ENCODE results near the gene ABCG2. TPM values are rescaled to one million over a fixed set of nuclear protein-coding genes. Genes with fewer than 3 reads are reported as not detected.

Gene ABCG2
- total RNA-seq, 1 experiment from 2014 or later, result 0.44 TPM

- DNase-seq (ENCODE audit: low read depth, low spot score) (no peak), ATAC-seq (no peak)
- no peak overlapping the region for H3K4me2 ChIP-seq (ENCODE audit: low read length)
- intact Hi-C loops (cut with micrococcal nuclease), result no loop called here
- TF ChIP-seq JUND (IDR thresholded peaks at IDR 0.05), result no peak
- no peak for TF ChIP-seq SIN3A (IDR thresholded peaks at IDR 0.05; ENCODE audit: low read depth)
- no peak for TF ChIP-seq YY1 (IDR thresholded peaks at IDR 0.05; ENCODE audit: extremely low read depth, insufficient replicate concordance, low read depth, low read length)
- no peak for TF ChIP-seq EGR1 (IDR thresholded peaks at IDR 0.05; ENCODE audit: low read depth)
- TF ChIP-seq ZNF274 (IDR thresholded peaks at IDR 0.05; ENCODE audit: low read depth, low read length), result no peak
- no peak overlapping the region for H2AFZ ChIP-seq (ENCODE audit: low read depth, low read length, poor library complexity, severe bottlenecking)
- no peaks in the 10 kb centered on the region for H4K20me1 ChIP-seq (ENCODE audit: insufficient read depth)
- ChIA-PET POLR2A (no interaction called here), CTCF (no interaction called here), RAD21 (ENCODE audit: low non-redundant PET in 1 of 2, low total read pairs in 2 of 2, uncharacterized antibody in 2 of 2, unreplicated experiment in 2 of 2) (no interaction called here)
- H3K4me1 ChIP-seq (ENCODE audit: control insufficient read depth in 1 of 2, insufficient read depth in 2 of 2, low read length in 2 of 2), result peaks cover 0 to 19% of the 10 kb centered on the region in 2 experiments; a peak in 3 of 4 replicates
- H3K9me3 ChIP-seq (ENCODE audit: control insufficient read depth in 1 of 2, insufficient read depth in 1 of 2, low read depth in 1 of 2, low read length in 2 of 2), result no peaks in the 10 kb centered on the region
- H3K79me2 ChIP-seq (ENCODE audit: insufficient read depth, low read length), result no peaks in the 10 kb centered on the region
- H3K9me2 ChIP-seq (ENCODE audit: insufficient read depth), result no peaks in the 10 kb centered on the region
- H3K9ac ChIP-seq (ENCODE audit: low read length), result no peak overlapping the region
- H3K36me3 ChIP-seq (ENCODE audit: control insufficient read depth in 1 of 2, insufficient read depth in 2 of 2, low read length in 2 of 2), result no peaks in the 10 kb centered on the region
- no peak overlapping the region for H3K4me3 ChIP-seq (replicated peaks in 1 of 2; ENCODE audit: low read depth in 1 of 2, low read length in 2 of 2)
- no peak overlapping the region for H3K27ac ChIP-seq (ENCODE audit: low read depth, low read length)
- H3K27me3 ChIP-seq (ENCODE audit: insufficient read depth, low read length), result no peaks in the 10 kb centered on the region
- no TSS peak for BruUV-seq (replicated peaks)
Measured at GRCh38 chr4:88163336-88163735, 4.9 kb upstream of the ABCG2 start.

- H3K36me3 ChIP-seq (ENCODE audit: control insufficient read depth in 1 of 2, insufficient read depth in 2 of 2, low read length in 2 of 2), result no peaks in the 10 kb centered on the region
- no peaks in the 10 kb centered on the region for H3K79me2 ChIP-seq (ENCODE audit: insufficient read depth, low read length)
- intact Hi-C loops (cut with micrococcal nuclease), result no loop called here
- DNase-seq (ENCODE audit: low read depth, low spot score) (no peak), ATAC-seq (no peak)
- no peak overlapping the region for H3K27ac ChIP-seq (ENCODE audit: low read depth, low read length)
- H2AFZ ChIP-seq (ENCODE audit: low read depth, low read length, poor library complexity, severe bottlenecking), result no peak overlapping the region
- no peaks in the 10 kb centered on the region for H3K9me2 ChIP-seq (ENCODE audit: insufficient read depth)
- ChIA-PET CTCF (no interaction called here), RAD21 (ENCODE audit: low non-redundant PET in 1 of 2, low total read pairs in 2 of 2, uncharacterized antibody in 2 of 2, unreplicated experiment in 2 of 2) (no interaction called here), POLR2A (no interaction called here)
- no peaks in the 10 kb centered on the region for H3K9me3 ChIP-seq (ENCODE audit: control insufficient read depth in 1 of 2, insufficient read depth in 1 of 2, low read depth in 1 of 2, low read length in 2 of 2)
- peak overlapping the region; percentile 15; the same call in 1 of the 2 replicates for H3K4me2 ChIP-seq (ENCODE audit: low read length)
- H4K20me1 ChIP-seq (ENCODE audit: insufficient read depth), result no peaks in the 10 kb centered on the region
- H3K27me3 ChIP-seq (ENCODE audit: insufficient read depth, low read length), result no peaks in the 10 kb centered on the region
- no TSS peak for BruUV-seq (replicated peaks)
- H3K4me3 ChIP-seq (replicated peaks in 1 of 2; ENCODE audit: low read depth in 1 of 2, low read length in 2 of 2), result no peak overlapping the region
- H3K4me1 ChIP-seq (ENCODE audit: control insufficient read depth in 1 of 2, insufficient read depth in 2 of 2, low read length in 2 of 2), result peaks cover 0 to 23% of the 10 kb centered on the region in 2 experiments; a peak in 3 of 4 replicates
- H3K9ac ChIP-seq (ENCODE audit: low read length), result no peak overlapping the region
- TF ChIP-seq ZFX (IDR thresholded peaks at IDR 0.05) (no peak), CEBPB (IDR thresholded peaks at IDR 0.05; ENCODE audit: low read depth) (no peak), SP1 (IDR thresholded peaks at IDR 0.05; ENCODE audit: low read depth) (no peak), JUND (IDR thresholded peaks at IDR 0.05) (no peak), CBX3 (IDR thresholded peaks at IDR 0.05; ENCODE audit: low read depth) (no peak), TCF7L2 (IDR thresholded peaks at IDR 0.05; ENCODE audit: borderline replicate concordance, extremely low read depth, insufficient read depth, insufficient read length) (no peak), POLR2AphosphoS5 (IDR thresholded peaks at IDR 0.05; ENCODE audit: low read depth, low read length) (no peak), POLR2A (IDR thresholded peaks at IDR 0.05; ENCODE audit: borderline replicate concordance, extremely low read depth, insufficient read depth, insufficient read length) (no peak), MAX (IDR thresholded peaks at IDR 0.05) (no peak), EZH2phosphoT487 (IDR thresholded peaks at IDR 0.05; ENCODE audit: borderline replicate concordance) (no peak), SRF (IDR thresholded peaks at IDR 0.05; ENCODE audit: low read depth) (no peak), EGR1 (IDR thresholded peaks at IDR 0.05; ENCODE audit: low read depth) (no peak)
- TF ChIP-seq, protein P1, sequence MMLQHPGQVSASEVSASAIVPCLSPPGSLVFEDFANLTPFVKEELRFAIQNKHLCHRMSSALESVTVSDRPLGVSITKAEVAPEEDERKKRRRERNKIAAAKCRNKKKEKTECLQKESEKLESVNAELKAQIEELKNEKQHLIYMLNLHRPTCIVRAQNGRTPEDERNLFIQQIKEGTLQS (IDR thresholded peaks at IDR 0.05), result no peak
- TF ChIP-seq, protein P2, sequence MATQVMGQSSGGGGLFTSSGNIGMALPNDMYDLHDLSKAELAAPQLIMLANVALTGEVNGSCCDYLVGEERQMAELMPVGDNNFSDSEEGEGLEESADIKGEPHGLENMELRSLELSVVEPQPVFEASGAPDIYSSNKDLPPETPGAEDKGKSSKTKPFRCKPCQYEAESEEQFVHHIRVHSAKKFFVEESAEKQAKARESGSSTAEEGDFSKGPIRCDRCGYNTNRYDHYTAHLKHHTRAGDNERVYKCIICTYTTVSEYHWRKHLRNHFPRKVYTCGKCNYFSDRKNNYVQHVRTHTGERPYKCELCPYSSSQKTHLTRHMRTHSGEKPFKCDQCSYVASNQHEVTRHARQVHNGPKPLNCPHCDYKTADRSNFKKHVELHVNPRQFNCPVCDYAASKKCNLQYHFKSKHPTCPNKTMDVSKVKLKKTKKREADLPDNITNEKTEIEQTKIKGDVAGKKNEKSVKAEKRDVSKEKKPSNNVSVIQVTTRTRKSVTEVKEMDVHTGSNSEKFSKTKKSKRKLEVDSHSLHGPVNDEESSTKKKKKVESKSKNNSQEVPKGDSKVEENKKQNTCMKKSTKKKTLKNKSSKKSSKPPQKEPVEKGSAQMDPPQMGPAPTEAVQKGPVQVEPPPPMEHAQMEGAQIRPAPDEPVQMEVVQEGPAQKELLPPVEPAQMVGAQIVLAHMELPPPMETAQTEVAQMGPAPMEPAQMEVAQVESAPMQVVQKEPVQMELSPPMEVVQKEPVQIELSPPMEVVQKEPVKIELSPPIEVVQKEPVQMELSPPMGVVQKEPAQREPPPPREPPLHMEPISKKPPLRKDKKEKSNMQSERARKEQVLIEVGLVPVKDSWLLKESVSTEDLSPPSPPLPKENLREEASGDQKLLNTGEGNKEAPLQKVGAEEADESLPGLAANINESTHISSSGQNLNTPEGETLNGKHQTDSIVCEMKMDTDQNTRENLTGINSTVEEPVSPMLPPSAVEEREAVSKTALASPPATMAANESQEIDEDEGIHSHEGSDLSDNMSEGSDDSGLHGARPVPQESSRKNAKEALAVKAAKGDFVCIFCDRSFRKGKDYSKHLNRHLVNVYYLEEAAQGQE (IDR thresholded peaks at IDR 0.05; ENCODE audit: low read depth), result no peak
Measured at GRCh38 chr4:88162626-88163025, 4.2 kb upstream of the ABCG2 start.
